Body of pancreas (tissue), 4 donors: Measurements from ENCODE around the gene TRIM52.

Source experiments
- POLR2A ChIP-seq, 3 donors: fragments of 450-650 bp; IDR thresholded peaks; one replicate each; pipeline ENCODE4 v1.6.1; 2016; ENCODE audit warnings: antibody characterized with exemption in 3 of 3, mild to moderate bottlenecking in 2 of 3
- TF ChIP-seq, protein P1 (sequence below), 7 experiments: fragments of 450-650 bp in 4 of 7; fragments of 200-600 bp in 3 of 7; sonication (generic) in 3 of 7; IDR thresholded peaks; one replicate each; pipeline ENCODE4 v1.5.1; 2016 to 2019; ENCODE audit warnings: antibody characterized with exemption in 7 of 7

DNA sequence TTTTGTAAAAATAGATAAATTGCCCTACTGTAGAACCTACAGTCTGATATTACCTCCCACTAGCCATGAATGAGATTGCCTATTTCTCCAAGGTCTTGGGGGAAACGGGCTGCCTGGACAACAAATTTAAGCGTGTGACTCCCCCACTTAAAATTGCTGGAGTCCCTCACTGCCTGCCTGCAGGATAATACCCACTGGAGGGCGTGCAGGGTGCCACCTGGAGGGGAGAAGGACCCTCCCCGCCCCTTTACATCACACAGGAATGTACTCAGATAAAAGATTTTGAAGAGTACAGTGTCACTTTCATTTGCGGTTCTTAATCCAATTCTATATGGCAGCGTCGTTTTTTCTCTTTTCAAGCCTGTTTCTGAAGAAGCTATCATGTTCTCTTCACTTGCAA, 49.7 kb downstream of the TRIM52 start:
- no peak for TF ChIP-seq POLR2A (IDR thresholded peaks at IDR 0.05)
- TF ChIP-seq, protein P1, sequence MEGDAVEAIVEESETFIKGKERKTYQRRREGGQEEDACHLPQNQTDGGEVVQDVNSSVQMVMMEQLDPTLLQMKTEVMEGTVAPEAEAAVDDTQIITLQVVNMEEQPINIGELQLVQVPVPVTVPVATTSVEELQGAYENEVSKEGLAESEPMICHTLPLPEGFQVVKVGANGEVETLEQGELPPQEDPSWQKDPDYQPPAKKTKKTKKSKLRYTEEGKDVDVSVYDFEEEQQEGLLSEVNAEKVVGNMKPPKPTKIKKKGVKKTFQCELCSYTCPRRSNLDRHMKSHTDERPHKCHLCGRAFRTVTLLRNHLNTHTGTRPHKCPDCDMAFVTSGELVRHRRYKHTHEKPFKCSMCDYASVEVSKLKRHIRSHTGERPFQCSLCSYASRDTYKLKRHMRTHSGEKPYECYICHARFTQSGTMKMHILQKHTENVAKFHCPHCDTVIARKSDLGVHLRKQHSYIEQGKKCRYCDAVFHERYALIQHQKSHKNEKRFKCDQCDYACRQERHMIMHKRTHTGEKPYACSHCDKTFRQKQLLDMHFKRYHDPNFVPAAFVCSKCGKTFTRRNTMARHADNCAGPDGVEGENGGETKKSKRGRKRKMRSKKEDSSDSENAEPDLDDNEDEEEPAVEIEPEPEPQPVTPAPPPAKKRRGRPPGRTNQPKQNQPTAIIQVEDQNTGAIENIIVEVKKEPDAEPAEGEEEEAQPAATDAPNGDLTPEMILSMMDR (IDR thresholded peaks at IDR 0.05) = no peak
